H9 (cell line): ENCODE measurements around the gene ZMYM2. TPM values are rescaled to one million over a fixed set of nuclear protein-coding genes. Genes with fewer than 3 reads are reported as not detected.

Source experiments
- DNase-seq: peaks from one replicate; pipeline ENCODE4 v3.0.0-alpha.2; 2017
- H2AFZ ChIP-seq: one replicate; pipeline ENCODE4 v1.6.1; 2013; ENCODE audit warnings: mild to moderate bottlenecking, low read length, control low read depth, moderate library complexity
- H2AK5ac ChIP-seq: 2 replicates; pipeline ENCODE4 v1.6.1; 2013; ENCODE audit warnings: low read length, control low read depth, mixed read lengths; ENCODE audit not compliant: insufficient read length
- H2BK120ac ChIP-seq: one replicate; pipeline ENCODE4 v1.6.1; 2013; ENCODE audit warnings: low read depth, mild to moderate bottlenecking, low read length, control low read depth, inconsistent platforms; ENCODE audit not compliant: poor library complexity, severe bottlenecking
- H2BK12ac ChIP-seq: 2 replicates; pipeline ENCODE4 v1.6.1; 2013; ENCODE audit warnings: low read length, control low read depth, mixed read lengths, low read depth; ENCODE audit not compliant: insufficient read length
- H2BK15ac ChIP-seq: 2 replicates; pipeline ENCODE4 v1.6.1; 2013; ENCODE audit warnings: low read depth, low read length, control low read depth
- H2BK20ac ChIP-seq: one replicate; pipeline ENCODE4 v1.6.1; 2013; ENCODE audit warnings: low read depth, mild to moderate bottlenecking, low read length, control low read depth, inconsistent platforms; ENCODE audit not compliant: poor library complexity, severe bottlenecking
- H2BK5ac ChIP-seq: 2 replicates; pipeline ENCODE4 v1.6.1; 2013; ENCODE audit warnings: low read length, control low read depth, mixed read lengths; ENCODE audit not compliant: insufficient read length
- H3K14ac ChIP-seq: 2 replicates; pipeline ENCODE4 v1.6.1; 2013; ENCODE audit warnings: low read length, control low read depth; ENCODE audit not compliant: insufficient read depth
- H3K18ac ChIP-seq: 2 replicates; pipeline ENCODE4 v1.6.1; 2013; ENCODE audit warnings: low read depth, mild to moderate bottlenecking, mixed read lengths, low read length, control low read depth; ENCODE audit not compliant: insufficient read length
- H3K23ac ChIP-seq: 2 replicates; pipeline ENCODE4 v1.6.1; 2013; ENCODE audit warnings: low read length, control low read depth, mixed read lengths, low read depth; ENCODE audit not compliant: insufficient read length
- H3K23me2 ChIP-seq: 2 replicates; pipeline ENCODE4 v1.6.1; 2013; ENCODE audit warnings: low read depth, mild to moderate bottlenecking, mixed read lengths, low read length, control low read depth; ENCODE audit not compliant: insufficient read length, poor library complexity, severe bottlenecking
- H3K27ac ChIP-seq: 2 replicates; pipeline ENCODE4 v1.5.1; 2013; ENCODE audit warnings: low read length, control low read depth, mixed read lengths, low read depth; ENCODE audit not compliant: insufficient read length
- H3K27me3 ChIP-seq: 2 replicates; pipeline ENCODE4 v1.6.1; 2013; ENCODE audit warnings: low read length, control low read depth, inconsistent platforms; ENCODE audit not compliant: insufficient read depth
- H3K4ac ChIP-seq: 2 replicates; pipeline ENCODE4 v1.6.1; 2013; ENCODE audit warnings: low read depth, mild to moderate bottlenecking, control low read depth, inconsistent platforms, low read length, moderate library complexity
- H3K4me1 ChIP-seq: 2 replicates; pipeline ENCODE4 v1.6.1; 2013; ENCODE audit warnings: low read length, control low read depth, inconsistent platforms; ENCODE audit not compliant: insufficient read depth
- H3K4me2 ChIP-seq: 2 replicates; pipeline ENCODE4 v1.6.1; 2013; ENCODE audit warnings: low read length, control low read depth, mixed read lengths; ENCODE audit not compliant: insufficient read length, insufficient read depth
- H3K56ac ChIP-seq: 2 replicates; pipeline ENCODE4 v1.6.1; 2013; ENCODE audit warnings: low read depth, mild to moderate bottlenecking, mixed read lengths, low read length, control low read depth; ENCODE audit not compliant: insufficient read length
- H3K79me1 ChIP-seq: 2 replicates; pipeline ENCODE4 v1.6.1; 2013; ENCODE audit warnings: low read depth, mild to moderate bottlenecking, moderate library complexity, low read length, control low read depth, inconsistent platforms; ENCODE audit not compliant: insufficient read depth, poor library complexity, severe bottlenecking
- H3K79me2 ChIP-seq: 2 replicates; pipeline ENCODE4 v1.6.1; 2013; ENCODE audit warnings: low read length, control low read depth, inconsistent platforms; ENCODE audit not compliant: insufficient read depth
- H3K9ac ChIP-seq: 2 replicates; pipeline ENCODE4 v1.6.1; 2013; ENCODE audit warnings: low read length, control low read depth, mixed read lengths; ENCODE audit not compliant: insufficient read length; ENCODE audit errors: extremely low read depth
- H3K9me3 ChIP-seq: one replicate; pipeline ENCODE4 v1.6.1; 2013; ENCODE audit warnings: low read depth, low read length, inconsistent platforms; ENCODE audit not compliant: control insufficient read depth
- H3T11ph ChIP-seq: one replicate; pipeline ENCODE4 v1.6.1; 2013; ENCODE audit warnings: mild to moderate bottlenecking, low read length, control low read depth, inconsistent platforms
- H4K20me1 ChIP-seq: one replicate; pipeline ENCODE4 v1.6.1; 2013; ENCODE audit not compliant: control insufficient read depth, insufficient read length, insufficient read depth
- H4K5ac ChIP-seq: 2 replicates; pipeline ENCODE4 v1.6.1; 2013; ENCODE audit warnings: low read depth, mild to moderate bottlenecking, mixed read lengths, low read length, control low read depth; ENCODE audit not compliant: insufficient read length
- H4K8ac ChIP-seq: replicated peaks from 2 replicates; pipeline ENCODE4 v1.6.1; 2013; ENCODE audit warnings: low read length, control low read depth, mixed read lengths, low read depth; ENCODE audit not compliant: insufficient read length
- H4K91ac ChIP-seq: 2 replicates; pipeline ENCODE4 v1.6.1; 2013; ENCODE audit warnings: low read depth, mild to moderate bottlenecking, moderate library complexity, mixed read lengths, low read length, control low read depth; ENCODE audit not compliant: insufficient read length
- H3K27ac Mint-ChIP-seq, 3 experiments: 2 replicates in 2 of 3; 3 replicates in 1 of 3; pipeline ENCODE4 v1.8.0; 2020 to 2021; ENCODE audit warnings: mixed read lengths in 3 of 3, mild to moderate bottlenecking in 1 of 3, moderate library complexity in 1 of 3
- H3K27me3 Mint-ChIP-seq: 2 replicates; pipeline ENCODE4 v1.8.0; 2021; ENCODE audit warnings: low read depth, mild to moderate bottlenecking, moderate library complexity, mixed read lengths
- H3K36me3 Mint-ChIP-seq, 3 experiments: 2 replicates in 2 of 3; 3 replicates in 1 of 3; pipeline ENCODE4 v1.8.0; 2020 to 2021; ENCODE audit warnings: low read depth in 3 of 3, mixed read lengths in 3 of 3; ENCODE audit not compliant: insufficient read depth in 1 of 3
- H3K4me1 Mint-ChIP-seq, 2 experiments: 2 replicates each; pipeline ENCODE4 v1.8.0; 2020; ENCODE audit warnings: mixed read lengths in 2 of 2
- H3K4me3 Mint-ChIP-seq, 2 experiments: 2 replicates in 1 of 2; 3 replicates in 1 of 2; pipeline ENCODE4 v1.8.0; 2020 to 2021; ENCODE audit warnings: mild to moderate bottlenecking in 2 of 2, mixed read lengths in 2 of 2, moderate library complexity in 1 of 2
- H3K9me3 Mint-ChIP-seq, 2 experiments: 2 replicates in 1 of 2; 3 replicates in 1 of 2; pipeline ENCODE4 v1.8.0; 2020; ENCODE audit warnings: mild to moderate bottlenecking in 2 of 2, mixed read lengths in 2 of 2, moderate library complexity in 1 of 2
- CTCF ChIP-seq: fragments of 200-600 bp; sonication (generic); conservative IDR thresholded peaks from 3 replicates; pipeline ENCODE4 v1.8.0; 2021; ENCODE audit warnings: antibody characterized with exemption, mild to moderate bottlenecking
- WGBS: extraction: QIAGEN DNeasy Blood & Tissue Kit; methylation state at CpG from one replicate; pipeline ENCODE4 v1.1.7; 2013; ENCODE audit warnings: missing lambda C conversion rate, low lambda C conversion rate, mixed read lengths; ENCODE audit not compliant: insufficient read length; ENCODE audit errors: extremely low coverage; 5-methylcytosine and 5-hydroxymethylcytosine counted together
- long read RNA-seq: library from polyadenylated mRNA; unstranded; transcript quantifications from one replicate; pipeline ENCODE4 v2.0.0, GENCODE V29; 2020
- total RNA-seq: library from RNA; stranded (reverse); gene quantifications from 2 replicates; pipeline ENCODE4 v1.2.1, GENCODE V29; 2021

Gene ZMYM2
- total RNA-seq: 169 and 173 TPM in 2 replicates
- long read RNA-seq, full-length matches to known transcripts: 19 of 183 reads
- long read RNA-seq, partial matches to known transcripts: 84 of 183 reads
- long read RNA-seq, other reads (novel, unspliced or antisense): 80 of 183 reads

GRCh38 chr13:19958155-19959111 is at the start of gene ZMYM2:
Gene ZMYM2, plus strand, starts transcription at chr13:19958727. Its CDS starts 34,346 bp downstream, at chr13:19993073.
- H3K56ac ChIP-seq: no peak within 1 kb of the TSS
- no peaks in the 10 kb centered on the region for H3K9me3 ChIP-seq
- H4K5ac ChIP-seq: no peak within 1 kb of the TSS
- H3K9ac ChIP-seq: peak within 1 kb of the TSS; percentile 89
- H3K4me1 Mint-ChIP-seq: peaks cover 21 to 25% of the 10 kb centered on the region in 2 experiments
- WGBS: no CpG with 5 or more reads among the region's 112 CpGs
- H3K23ac ChIP-seq: no peak within 1 kb of the TSS
- H3K27ac ChIP-seq: peak within 1 kb of the TSS; percentile 63
- H2BK12ac ChIP-seq: peak within 1 kb of the TSS; percentile 57
- peaks cover 3% of the 10 kb centered on the region for H3K27me3 Mint-ChIP-seq
- DNase-seq: peak; percentile 98
- peaks cover 4% of the 10 kb centered on the region for H3K79me1 ChIP-seq
- H2BK15ac ChIP-seq: no peak within 1 kb of the TSS
- peaks cover 0 to 6% of the 10 kb centered on the region in 2 experiments; a peak in 3 of 5 replicates for H3K9me3 Mint-ChIP-seq
- peak within 1 kb of the TSS; percentile 85 for H3K4ac ChIP-seq
- H2BK5ac ChIP-seq: peak within 1 kb of the TSS; percentile 43
- peak within 1 kb of the TSS; percentile 100 for H3K18ac ChIP-seq
- H3K27me3 ChIP-seq: no peaks in the 10 kb centered on the region
- H3K4me2 ChIP-seq: peak within 1 kb of the TSS; percentile 49
- H3K79me2 ChIP-seq: peaks cover 21% of the 10 kb centered on the region; the same call in 1 of the 2 replicates
- no peak within 1 kb of the TSS for H2AFZ ChIP-seq
- H2BK120ac ChIP-seq: peak within 1 kb of the TSS; percentile 98
- H4K91ac ChIP-seq: peak within 1 kb of the TSS; percentile 99
- H3K4me1 ChIP-seq: no peaks in the 10 kb centered on the region
- H3K36me3 Mint-ChIP-seq: peaks cover 23 to 29% (median 27%) of the 10 kb centered on the region in 3 experiments; a peak in 6 of 7 replicates
- H3K14ac ChIP-seq: peak within 1 kb of the TSS; percentile 99
- H4K20me1 ChIP-seq: no peaks in the 10 kb centered on the region
- no peak within 1 kb of the TSS for H2BK20ac ChIP-seq
- peak within 1 kb of the TSS; percentile 24 for H3T11ph ChIP-seq
- no peak for TF ChIP-seq CTCF
- peak within 1 kb of the TSS; percentile 98 to 99 (median 98) for H3K27ac Mint-ChIP-seq
- peak within 1 kb of the TSS; percentile 95 to 98 for H3K4me3 Mint-ChIP-seq
- H3K23me2 ChIP-seq: peaks cover 6% of the 10 kb centered on the region
- H2AK5ac ChIP-seq: no peak within 1 kb of the TSS
- H4K8ac ChIP-seq: no peak within 1 kb of the TSS
